A549 (cell line): ENCODE data around the gene SETX. TPM values are rescaled to one million over a fixed set of nuclear protein-coding genes. Genes with fewer than 3 reads are reported as not detected.

ENCODE experiments used
- ATAC-seq, 2 experiments: fragments of 200-7000 bp in 1 of 2; fragments of >200 bp in 1 of 2; cut with Nextera tagmentation in 1 of 2; cut with Tn5 transposase in 1 of 2; 3 replicates each; pipeline versions ENCODE4 v1.8.0 to v1.9.1; 2018 to 2020; ENCODE audit warnings: mild to moderate bottlenecking in 1 of 2, moderate library complexity in 1 of 2
- CTCF ChIA-PET: fragments of 300-600 bp; sonication (Branson Sonifier 250); formaldehyde crosslinking; extraction: SDS; loops from one replicate; lab custom pipeline; 2021; ENCODE audit warnings: antibody characterized with exemption, inconsistent platforms; lab: Yijun Ruan, JAX
- POLR2A ChIA-PET: fragments of 350-600 bp; formaldehyde crosslinking; extraction: SDS; loops from one replicate; lab custom pipeline; 2021; ENCODE audit warnings: antibody characterized with exemption, inconsistent platforms; lab: Yijun Ruan, JAX
- DNase-seq, 2 experiments: peaks; one replicate each; pipeline versions ENCODE4 v3.0.0 to v3.0.0-alpha.2; 2011 to 2016; ENCODE audit warnings: low read depth in 1 of 2, low spot score in 1 of 2
- FAIRE-seq: peaks from 2 replicates; lab custom pipeline; 2011; peaks lifted over from hg19 to GRCh38; lab: Jason Lieb, UNC
- H3K27ac ChIP-seq, 2 experiments: fragments of >200 bp; sonication (Bioruptor Twin); formaldehyde crosslinking; 3 replicates each; pipeline ENCODE4 v1.5.1; 2016 to 2017
- H3K4me1 ChIP-seq: fragments of >200 bp; sonication (Bioruptor Twin); formaldehyde crosslinking; 3 replicates; pipeline ENCODE4 v1.6.1; 2016
- H3K4me2 ChIP-seq: fragments of >200 bp; sonication (Bioruptor Twin); formaldehyde crosslinking; 3 replicates; pipeline ENCODE4 v1.6.1; 2016
- H3K4me3 ChIP-seq: fragments of >200 bp; sonication (Bioruptor Twin); formaldehyde crosslinking; 3 replicates; pipeline ENCODE4 v1.5.1; 2016
- H3K9me3 ChIP-seq: fragments of >200 bp; sonication (Bioruptor Twin); formaldehyde crosslinking; 3 replicates; pipeline ENCODE4 v1.6.1; 2016
- BHLHE40 ChIP-seq: IDR thresholded peaks from 2 replicates; pipeline ENCODE4 v1.6.1; 2012; ENCODE audit warnings: low read depth, low read length, inconsistent platforms
- CBX2 ChIP-seq: fragments of 200-600 bp; sonication (generic); IDR thresholded peaks from 2 replicates; pipeline ENCODE4 v1.6.1; 2016; ENCODE audit warnings: low read depth, mild to moderate bottlenecking, borderline replicate concordance
- CEBPB ChIP-seq, 2 experiments: fragments of >200 bp in 1 of 2; sonication (Bioruptor Twin) in 1 of 2; formaldehyde crosslinking in 1 of 2; IDR thresholded peaks; 2 replicates each; pipeline ENCODE4 v1.6.1; 2012 to 2016
- CHD2 ChIP-seq: fragments of 150-350 bp; IDR thresholded peaks from 2 replicates; pipeline ENCODE4 v1.6.1; 2014; ENCODE audit warnings: low read length; ENCODE audit not compliant: partially characterized antibody
- ELK1 ChIP-seq: fragments of 150-350 bp; IDR thresholded peaks from 2 replicates; pipeline ENCODE4 v1.6.1; 2014; ENCODE audit warnings: low read depth, mild to moderate bottlenecking, low read length
- ESRRA ChIP-seq: fragments of 150-350 bp; IDR thresholded peaks from 2 replicates; pipeline ENCODE4 v1.6.1; 2014; ENCODE audit warnings: mild to moderate bottlenecking, low read length, borderline replicate concordance
- FOSB ChIP-seq: fragments of 250-450 bp; sonication (Bioruptor Pico); IDR thresholded peaks from 2 replicates; pipeline ENCODE4 v1.5.0; 2020; ENCODE audit warnings: mild to moderate bottlenecking, moderate library complexity
- FOSL2 ChIP-seq, 2 experiments: fragments of 450-650 bp in 1 of 2; fragments of >200 bp in 1 of 2; sonication (Bioruptor Twin) in 1 of 2; formaldehyde crosslinking; IDR thresholded peaks; 2 replicates each; pipeline versions ENCODE4 v1.5.0 to v1.6.1; 2016 to 2020; ENCODE audit warnings: mild to moderate bottlenecking in 1 of 2, moderate library complexity in 1 of 2
- GATA3 ChIP-seq: IDR thresholded peaks from 2 replicates; pipeline ENCODE4 v1.6.1; 2012; ENCODE audit warnings: borderline replicate concordance
- HEYL ChIP-seq: fragments of 250-450 bp; sonication (Bioruptor Pico); IDR thresholded peaks from 2 replicates; pipeline ENCODE4 v1.8.0; 2021; ENCODE audit warnings: mild to moderate bottlenecking, moderate library complexity
- HMGXB4 ChIP-seq: fragments of 250-450 bp; sonication (Bioruptor Pico); IDR thresholded peaks from 2 replicates; pipeline ENCODE4 v1.5.0; 2021; ENCODE audit warnings: mild to moderate bottlenecking, moderate library complexity, borderline replicate concordance
- HOXB13 ChIP-seq: fragments of 250-450 bp; sonication (Bioruptor Pico); IDR thresholded peaks from 2 replicates; pipeline ENCODE4 v1.5.0; 2020; ENCODE audit warnings: low read depth, mild to moderate bottlenecking, moderate library complexity
- HOXB5 ChIP-seq: fragments of 250-450 bp; sonication (Bioruptor Pico); IDR thresholded peaks from 2 replicates; pipeline ENCODE4 v1.5.0; 2020; ENCODE audit warnings: mild to moderate bottlenecking, moderate library complexity
- JUNB ChIP-seq: fragments of >200 bp; sonication (Bioruptor Twin); formaldehyde crosslinking; IDR thresholded peaks from 2 replicates; pipeline ENCODE4 v1.6.1; 2016
- KDM1A ChIP-seq: fragments of 200-600 bp; sonication (generic); IDR thresholded peaks from 2 replicates; pipeline ENCODE4 v1.6.1; 2016; ENCODE audit warnings: low read depth, mild to moderate bottlenecking
- MAZ ChIP-seq: fragments of 150-350 bp; IDR thresholded peaks from 2 replicates; pipeline ENCODE4 v1.6.1; 2014; ENCODE audit warnings: antibody characterized with exemption, low read depth, low read length, borderline replicate concordance
- PHF8 ChIP-seq: fragments of 200-600 bp; sonication (generic); IDR thresholded peaks from 2 replicates; pipeline ENCODE4 v1.6.1; 2016; ENCODE audit warnings: low read depth, mild to moderate bottlenecking, antibody characterized with exemption, moderate library complexity, borderline replicate concordance
- POLR2AphosphoS2 ChIP-seq: conservative IDR thresholded peaks from 2 replicates; pipeline ENCODE4 v1.6.1; 2012; ENCODE audit warnings: low read length, improper control_type of control experiment, inconsistent platforms
- RCOR1 ChIP-seq: fragments of 150-350 bp; IDR thresholded peaks from 2 replicates; pipeline ENCODE4 v1.6.1; 2014; ENCODE audit warnings: antibody characterized with exemption, low read length, low read depth
- REST ChIP-seq: fragments of 200-600 bp; sonication (generic); IDR thresholded peaks from 2 replicates; pipeline ENCODE4 v1.6.1; 2016; ENCODE audit warnings: antibody characterized with exemption, mild to moderate bottlenecking, moderate library complexity
- SMC3 ChIP-seq: fragments of >200 bp; sonication (Bioruptor Twin); formaldehyde crosslinking; IDR thresholded peaks from 3 replicates; pipeline ENCODE4 v1.6.1; 2018; ENCODE audit warnings: inconsistent platforms
- SREBF2 ChIP-seq: fragments of 450-650 bp; IDR thresholded peaks from 2 replicates; pipeline ENCODE4 v1.6.1; 2014; ENCODE audit warnings: mild to moderate bottlenecking, moderate library complexity
- TFCP2L1 ChIP-seq: fragments of 250-450 bp; sonication (Bioruptor Pico); IDR thresholded peaks from 2 replicates; pipeline ENCODE4 v1.5.0; 2021; ENCODE audit warnings: mild to moderate bottlenecking
- ZC3H11A ChIP-seq: fragments of 450-650 bp; IDR thresholded peaks from 2 replicates; pipeline ENCODE4 v1.6.1; 2014; ENCODE audit warnings: antibody characterized with exemption, mild to moderate bottlenecking
- ZFP36 ChIP-seq: fragments of 450-650 bp; IDR thresholded peaks from 2 replicates; pipeline ENCODE4 v1.6.1; 2014; ENCODE audit warnings: borderline replicate concordance; ENCODE audit not compliant: partially characterized antibody
- ZSCAN20 ChIP-seq: fragments of 250-450 bp; sonication (Bioruptor Pico); IDR thresholded peaks from 2 replicates; pipeline ENCODE4 v1.8.0; 2022; ENCODE audit warnings: mild to moderate bottlenecking, moderate library complexity
- WGBS: methylation state at CpG from one replicate; pipeline ENCODE4 v1.1.6; 2017; ENCODE audit errors: missing lambda C conversion rate; 5-methylcytosine and 5-hydroxymethylcytosine counted together
- polyA plus RNA-seq, 4 experiments: library from polyadenylated mRNA; depleted of rRNA in 3 of 4; stranded (reverse); fragments of >200 nt; fragmentation: RNase III in 1 of 4; extraction: RNeasy Plus Mini Kit Qiagen cat#74134 plus additional on column Dnase treatment in 1 of 4; gene quantifications; 2 replicates in 3 of 4; 3 replicates in 1 of 4; pipeline ENCODE4 v1.2.3, GENCODE V29; 2011 to 2017
- TF ChIP-seq, protein P1 (sequence below): IDR thresholded peaks from 2 replicates; pipeline ENCODE4 v1.6.1; 2012; ENCODE audit warnings: low read depth, borderline replicate concordance
- TF ChIP-seq, protein P2 (sequence below): fragments of >200 bp; sonication (Bioruptor Twin); formaldehyde crosslinking; IDR thresholded peaks from 3 replicates; pipeline ENCODE4 v1.6.1; 2016
- TF ChIP-seq, protein P3 (sequence below): fragments of >200 bp; sonication (Bioruptor Twin); formaldehyde crosslinking; IDR thresholded peaks from 2 replicates; pipeline ENCODE4 v1.6.1; 2016
- TF ChIP-seq, protein P4 (sequence below): fragments of 450-650 bp; IDR thresholded peaks from 2 replicates; pipeline ENCODE4 v1.6.1; 2014; ENCODE audit warnings: antibody characterized with exemption

SETX gene
- polyA plus RNA-seq, 2 of the 4 experiments (the other 2 are of a cell fraction) = 14.7 to 34.3 TPM

GRCh38 chr9:132299221-132299620 is 55.6 kb downstream of the SETX start:
- Histone ChIP-seq H3K9me3 (no peaks in the 10 kb centered on the region), H3K4me1 (no peaks in the 10 kb centered on the region), H3K27ac (no peak overlapping the region), H3K4me2 (no peak overlapping the region), H3K4me3 (no peak overlapping the region)
- ChIA-PET CTCF (no interaction called here), POLR2A (no interaction called here)
- DNase-seq (no peak), FAIRE-seq (no peak), ATAC-seq (no peak)
- TF ChIP-seq MAZ (no peak), RCOR1 (no peak), ESRRA (no peak), ZFP36 (no peak), ZSCAN20 (CRISPR knock-in tag) (no peak), HOXB5 (CRISPR knock-in tag) (no peak), BHLHE40 (no peak), CEBPB (IDR thresholded peaks at IDR 0.05) (no peak), ELK1 (no peak), ZC3H11A (no peak), SREBF2 (no peak), HMGXB4 (CRISPR knock-in tag) (no peak), PHF8 (no peak), HEYL (CRISPR knock-in tag) (no peak), TFCP2L1 (no peak), CHD2 (no peak)
- TF ChIP-seq, protein P1, sequence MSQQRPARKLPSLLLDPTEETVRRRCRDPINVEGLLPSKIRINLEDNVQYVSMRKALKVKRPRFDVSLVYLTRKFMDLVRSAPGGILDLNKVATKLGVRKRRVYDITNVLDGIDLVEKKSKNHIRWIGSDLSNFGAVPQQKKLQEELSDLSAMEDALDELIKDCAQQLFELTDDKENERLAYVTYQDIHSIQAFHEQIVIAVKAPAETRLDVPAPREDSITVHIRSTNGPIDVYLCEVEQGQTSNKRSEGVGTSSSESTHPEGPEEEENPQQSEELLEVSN = no peak
- TF ChIP-seq, protein P2, sequence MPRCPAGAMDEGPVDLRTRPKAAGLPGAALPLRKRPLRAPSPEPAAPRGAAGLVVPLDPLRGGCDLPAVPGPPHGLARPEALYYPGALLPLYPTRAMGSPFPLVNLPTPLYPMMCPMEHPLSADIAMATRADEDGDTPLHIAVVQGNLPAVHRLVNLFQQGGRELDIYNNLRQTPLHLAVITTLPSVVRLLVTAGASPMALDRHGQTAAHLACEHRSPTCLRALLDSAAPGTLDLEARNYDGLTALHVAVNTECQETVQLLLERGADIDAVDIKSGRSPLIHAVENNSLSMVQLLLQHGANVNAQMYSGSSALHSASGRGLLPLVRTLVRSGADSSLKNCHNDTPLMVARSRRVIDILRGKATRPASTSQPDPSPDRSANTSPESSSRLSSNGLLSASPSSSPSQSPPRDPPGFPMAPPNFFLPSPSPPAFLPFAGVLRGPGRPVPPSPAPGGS = no peak
- TF ChIP-seq, protein P3, sequence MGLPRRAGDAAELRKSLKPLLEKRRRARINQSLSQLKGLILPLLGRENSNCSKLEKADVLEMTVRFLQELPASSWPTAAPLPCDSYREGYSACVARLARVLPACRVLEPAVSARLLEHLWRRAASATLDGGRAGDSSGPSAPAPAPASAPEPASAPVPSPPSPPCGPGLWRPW = no peak

DNA sequence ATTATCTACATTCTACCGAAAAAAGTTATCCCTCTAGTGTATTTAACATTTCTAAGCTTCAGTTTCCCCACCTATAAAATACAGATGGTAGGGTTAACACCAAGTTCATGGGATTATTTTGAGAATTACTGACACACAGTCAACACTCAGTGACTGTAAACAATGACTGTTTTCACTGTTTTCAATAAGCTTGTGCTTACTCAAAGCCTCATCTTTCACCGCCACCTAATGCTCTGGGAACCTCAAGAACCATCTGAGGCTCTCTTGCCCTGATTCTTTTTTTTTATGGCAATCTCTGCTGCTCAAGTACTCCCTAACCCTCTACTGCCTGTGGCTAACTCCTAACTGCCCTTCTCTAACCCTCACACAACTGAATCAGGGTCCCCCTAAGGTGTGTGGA is 59.6 kb downstream of the SETX start:
- no peaks in the 10 kb centered on the region for H3K4me1 ChIP-seq
- ChIA-PET POLR2A (no interaction called here), CTCF (interaction anchor here (0.6 kb wide), 2 partner anchors 58 to 331 kb away, joined by 3 read pairs; no protein-coding TSS in a partner anchor)
- 90% methylated on average over 2 of the region's 2 CpGs for WGBS
- H3K27ac ChIP-seq = no peak overlapping the region
- H3K9me3 ChIP-seq = no peaks in the 10 kb centered on the region
- no peak overlapping the region for H3K4me3 ChIP-seq
- FAIRE-seq = no peak
- no peak overlapping the region for H3K4me2 ChIP-seq
- no peak for DNase-seq
- ATAC-seq = no peak
- no peak for TF ChIP-seq KDM1A
- TF ChIP-seq MAZ = no peak
- no peak for TF ChIP-seq POLR2AphosphoS2
- TF ChIP-seq, protein P4, sequence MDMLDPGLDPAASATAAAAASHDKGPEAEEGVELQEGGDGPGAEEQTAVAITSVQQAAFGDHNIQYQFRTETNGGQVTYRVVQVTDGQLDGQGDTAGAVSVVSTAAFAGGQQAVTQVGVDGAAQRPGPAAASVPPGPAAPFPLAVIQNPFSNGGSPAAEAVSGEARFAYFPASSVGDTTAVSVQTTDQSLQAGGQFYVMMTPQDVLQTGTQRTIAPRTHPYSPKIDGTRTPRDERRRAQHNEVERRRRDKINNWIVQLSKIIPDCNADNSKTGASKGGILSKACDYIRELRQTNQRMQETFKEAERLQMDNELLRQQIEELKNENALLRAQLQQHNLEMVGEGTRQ = no peak
- no peak for TF ChIP-seq JUNB
- no peak for TF ChIP-seq HOXB5 (CRISPR knock-in tag)
- no peak for TF ChIP-seq GATA3
- no peak for TF ChIP-seq FOSL2 (IDR thresholded peaks at IDR 0.05)
- TF ChIP-seq FOSL2 (CRISPR knock-in tag; IDR thresholded peaks at IDR 0.05) = no peak
- no peak for TF ChIP-seq ZFP36
- TF ChIP-seq SREBF2 = no peak
- no peak for TF ChIP-seq HOXB13 (CRISPR knock-in tag)
- TF ChIP-seq FOSB (CRISPR knock-in tag) = no peak
- TF ChIP-seq REST = no peak
- no peak for TF ChIP-seq CBX2
- no peak for TF ChIP-seq SMC3
